CD4-positive, alpha-beta T cell treated with Interleukin-15 for 4 hours (primary cell): ENCODE data around the gene ARMC6.

Experiments used
- DNase-seq: peaks from one replicate; pipeline ENCODE4 v3.0.0-alpha.2; 2020; ENCODE audit warnings: low spot score

Gene ARMC6

DNA sequence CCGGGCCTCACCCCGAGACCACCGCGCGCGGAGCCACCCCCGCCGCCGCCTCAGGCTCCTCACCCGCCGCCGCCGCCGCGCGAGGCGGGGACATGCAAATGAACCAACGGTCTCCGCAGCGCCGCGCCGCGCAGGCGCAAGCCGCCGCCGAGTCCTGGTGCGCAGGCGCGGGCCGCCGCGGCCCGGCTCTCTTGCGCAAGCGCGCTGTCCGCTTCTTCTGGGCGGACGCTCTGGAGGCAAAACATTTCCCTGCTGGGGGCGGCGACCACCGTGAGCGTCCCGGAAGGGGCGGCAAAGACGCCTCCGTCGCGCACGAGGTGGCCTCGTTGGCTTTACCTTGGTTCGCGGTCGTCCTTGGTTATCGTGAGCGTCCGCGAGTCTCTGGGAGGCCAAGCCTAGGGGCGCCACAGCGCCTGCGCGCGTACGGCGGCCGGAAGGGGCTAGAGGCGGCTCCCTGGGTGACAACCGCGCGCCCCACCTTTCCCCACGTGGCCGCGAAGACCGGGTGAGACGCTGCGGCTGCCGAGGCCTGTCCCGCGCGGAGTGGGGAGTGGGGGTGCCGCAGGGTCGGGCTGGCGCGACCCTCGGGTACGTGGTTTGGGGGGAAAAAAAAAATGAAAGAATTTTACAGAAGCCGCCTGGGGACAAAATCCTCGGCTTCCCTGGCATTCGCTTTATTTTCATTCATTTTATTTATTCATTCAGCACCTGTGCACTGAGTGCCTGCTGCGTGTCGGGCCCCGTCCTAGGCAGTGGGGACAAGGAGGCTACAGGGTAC is at the start of gene ARMC6, which contains the start of gene SUGP2:
ARMC6 (plus strand) TSS at position 178 of the 778 bp plus-strand sequence. CDS start 607 bp downstream, outside the sequence.
SUGP2 (minus strand) TSS at position 92 of the 778 bp plus-strand sequence. CDS start 2,446 bp downstream, outside the sequence.
- peak; percentile 89 for DNase-seq

DNA sequence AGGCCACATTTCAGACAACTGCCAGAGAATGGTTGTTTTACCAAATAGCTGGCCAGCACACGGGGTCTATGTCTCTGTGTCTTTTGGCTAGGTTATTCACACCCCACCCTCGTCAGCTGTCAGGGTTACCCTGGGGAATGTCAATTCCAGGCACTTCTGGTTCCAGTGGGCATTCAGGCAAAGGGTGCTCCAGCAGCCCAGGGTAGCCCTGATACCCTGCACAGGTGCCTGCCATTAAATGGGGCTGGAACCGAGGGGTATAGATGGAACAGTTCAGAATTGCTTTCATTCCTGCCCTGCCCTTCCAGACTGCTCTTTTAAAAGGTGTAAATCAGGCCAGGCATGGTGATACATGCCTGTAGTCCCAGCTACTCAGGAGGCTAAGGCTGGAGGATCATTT is 49.2 kb upstream of the ARMC6 start:
- DNase-seq, result no peak

DNA sequence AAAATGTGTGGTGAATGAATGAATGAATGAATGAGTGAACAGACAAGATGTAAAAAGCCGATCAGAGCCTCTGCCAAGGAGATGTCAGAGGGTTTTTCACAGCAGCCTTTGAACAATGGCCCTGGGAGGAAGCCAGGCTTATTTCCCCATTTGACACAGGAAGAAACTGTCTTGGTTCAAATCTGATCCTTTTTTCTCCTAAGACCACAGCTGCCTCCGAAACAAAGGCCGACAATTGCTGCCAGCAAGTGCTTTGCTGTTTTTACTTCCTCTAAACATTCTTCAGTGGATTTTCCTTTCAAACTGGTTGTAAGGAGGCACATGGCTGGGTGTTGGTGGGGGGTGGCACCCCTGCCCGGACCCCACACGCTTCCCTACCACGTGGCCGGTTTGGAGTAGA is 48.1 kb upstream of the ARMC6 start:
- no peak for DNase-seq

DNA sequence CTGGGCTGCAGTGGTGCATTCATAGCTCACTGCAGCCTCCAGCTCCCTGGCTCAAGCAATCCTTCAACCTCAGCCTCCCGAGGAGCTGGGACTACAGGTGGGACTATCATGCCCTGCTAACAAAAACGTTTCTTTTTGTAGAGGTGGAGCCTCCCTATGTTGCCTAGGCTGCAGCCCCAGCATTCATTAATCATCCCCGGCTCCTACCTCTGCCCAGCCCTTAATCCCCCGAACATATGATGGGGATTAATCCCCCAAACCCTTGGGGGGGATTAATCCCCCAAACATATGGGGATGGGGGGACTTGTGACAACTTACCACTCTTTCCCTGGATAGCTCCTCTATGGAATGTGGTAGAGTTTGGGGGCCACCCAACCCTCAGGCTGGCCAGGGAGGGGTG is 45.9 kb upstream of the ARMC6 start:
- DNase-seq, result no peak

DNA sequence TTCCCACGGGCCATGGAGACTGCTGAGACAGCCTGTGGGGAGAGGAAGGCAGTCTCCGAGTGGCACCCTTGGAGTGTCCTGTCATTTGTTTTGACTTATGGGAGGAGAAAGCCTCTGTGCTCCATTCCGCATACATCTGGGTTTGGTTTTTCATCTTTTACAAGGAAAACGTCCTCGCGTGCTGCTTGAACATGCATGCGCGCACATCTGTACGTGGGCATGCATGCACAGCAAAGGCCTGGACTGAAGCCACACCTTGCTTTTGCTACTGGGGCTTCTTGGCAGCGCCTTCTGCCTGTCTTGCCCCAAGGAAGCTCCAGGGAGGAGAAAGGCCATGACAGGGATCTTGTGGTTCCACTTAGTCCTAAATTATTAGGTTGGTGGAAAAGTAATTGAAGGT is 44.1 kb upstream of the ARMC6 start:
- DNase-seq, result no peak

DNA sequence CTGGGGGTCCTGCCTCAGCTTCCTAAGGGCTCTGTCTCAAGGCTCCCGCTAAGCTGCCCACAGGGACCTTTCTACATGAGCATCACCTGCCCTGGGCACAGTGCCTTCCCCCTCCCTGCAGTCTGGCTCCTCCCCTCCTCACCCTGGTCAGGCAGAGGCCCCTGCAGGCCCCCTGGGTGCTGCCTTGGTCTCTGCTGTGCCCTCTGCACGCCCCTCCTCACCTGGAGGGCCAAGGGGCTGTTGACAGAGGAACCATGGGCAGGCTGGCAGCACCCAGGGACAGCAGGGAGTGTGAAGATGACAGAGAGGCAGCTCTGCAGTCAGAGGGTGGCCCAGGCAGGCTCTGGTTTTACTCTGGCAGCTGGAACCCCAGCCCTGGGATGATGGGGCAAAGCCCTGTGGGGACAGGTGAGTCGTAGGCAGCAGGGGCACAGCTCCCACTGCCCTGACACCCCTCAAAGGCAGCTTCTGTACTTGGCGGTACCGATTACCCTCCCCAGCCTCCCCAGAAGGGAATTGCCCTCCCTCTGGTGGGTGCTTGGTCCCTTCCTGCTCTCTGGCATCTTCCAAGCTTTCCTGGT is 43.2 kb upstream of the ARMC6 start:
- no peak for DNase-seq

DNA sequence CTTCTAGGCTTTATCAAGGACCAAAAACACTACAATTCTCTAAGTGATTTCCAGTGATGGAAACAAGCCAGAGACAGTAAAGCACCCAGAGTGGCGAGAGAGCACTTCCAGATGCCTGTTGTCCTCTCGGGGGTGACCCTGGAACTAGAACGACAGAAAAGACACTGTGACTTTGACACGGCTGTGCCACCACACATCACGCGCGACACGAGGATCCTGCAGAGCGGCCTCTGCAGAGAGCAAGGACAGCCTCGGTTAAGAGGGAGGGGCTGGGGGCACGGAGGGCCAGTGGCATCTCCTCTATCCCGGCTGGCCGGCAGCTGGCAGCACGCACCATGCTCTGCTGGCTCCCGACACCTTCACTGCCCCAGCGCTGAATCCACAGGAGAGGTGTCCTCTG is 42.4 kb upstream of the ARMC6 start:
- no peak for DNase-seq

DNA sequence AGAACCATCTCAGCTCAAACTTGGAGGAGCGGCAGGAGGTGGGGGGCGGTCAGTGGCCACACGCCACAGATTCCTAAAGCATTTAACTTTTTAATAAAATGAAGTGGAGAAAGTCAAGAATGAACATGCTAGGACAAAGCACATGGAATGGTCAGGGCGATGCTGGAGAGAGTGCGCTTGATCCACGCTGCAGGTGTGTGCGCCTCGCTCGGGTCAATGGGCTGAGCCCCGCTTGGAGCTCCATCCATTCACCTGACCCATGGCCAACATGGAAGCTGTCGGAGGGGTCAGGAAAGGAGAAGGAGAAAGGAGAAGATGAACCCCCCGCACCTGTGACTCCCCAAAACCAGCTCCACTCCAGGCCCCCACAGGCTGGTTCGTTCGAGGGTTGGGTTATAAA is 41.9 kb upstream of the ARMC6 start:
- DNase-seq, result no peak

DNA sequence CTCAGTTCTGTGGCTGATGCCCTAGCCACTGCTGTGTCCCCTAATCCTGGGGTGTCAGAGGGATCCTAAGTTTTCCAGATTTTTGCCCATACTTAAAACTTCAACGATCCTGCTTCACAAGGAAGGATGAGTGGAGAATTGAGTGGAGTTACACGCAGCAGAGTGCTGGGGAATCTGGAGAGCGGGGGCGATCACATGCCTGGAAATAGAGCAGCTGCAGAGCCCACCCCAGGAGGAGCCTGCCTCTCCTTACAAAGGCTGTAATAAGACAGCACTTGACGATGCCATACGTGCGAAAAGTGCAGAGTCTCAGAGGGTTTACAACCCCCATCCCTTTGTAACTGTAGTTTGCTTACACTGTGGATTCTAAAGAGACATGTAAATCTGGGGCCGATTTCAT is 40.7 kb upstream of the ARMC6 start:
- no peak for DNase-seq

DNA sequence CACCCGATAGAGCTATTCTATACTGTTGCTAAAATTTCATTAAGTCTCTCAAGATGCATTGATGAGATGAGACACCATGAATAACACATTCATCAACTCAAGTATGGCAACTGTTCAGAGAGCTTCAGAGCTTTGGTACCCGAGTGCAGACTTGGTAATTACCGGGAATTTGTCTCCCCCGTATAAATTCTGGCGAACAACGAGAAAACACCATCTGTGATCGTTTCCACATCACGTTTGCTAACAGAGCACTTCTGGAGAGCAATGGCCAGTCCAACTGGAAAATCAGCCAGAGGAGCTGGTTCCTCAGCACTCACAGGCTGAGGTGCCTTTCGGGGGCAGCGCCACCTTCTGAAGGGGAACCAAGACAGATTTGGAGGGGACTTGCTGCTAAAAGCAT is 40.3 kb upstream of the ARMC6 start:
- DNase-seq, result no peak

DNA sequence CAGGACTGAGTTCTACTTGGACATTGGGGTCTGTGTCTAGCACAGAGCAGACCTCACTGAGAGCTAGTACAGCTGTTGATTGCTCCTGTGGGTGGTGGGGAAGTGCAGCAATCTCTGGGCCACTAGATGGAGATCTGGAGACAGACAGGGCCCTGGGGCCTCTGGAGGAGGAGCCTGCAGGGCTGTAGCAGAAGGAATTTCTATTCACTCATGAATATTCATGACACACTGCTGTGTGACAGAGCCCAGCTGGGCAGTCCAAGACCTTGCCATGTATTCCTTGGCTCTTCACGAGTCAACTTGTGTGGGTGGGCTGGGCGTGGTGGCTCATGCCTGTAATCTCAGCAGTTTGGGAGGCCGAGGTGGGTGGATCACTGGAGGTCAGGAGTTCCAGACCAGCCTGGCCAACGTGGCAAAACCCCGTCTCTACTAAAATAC is 37.6 kb upstream of the ARMC6 start:
- no peak for DNase-seq

DNA sequence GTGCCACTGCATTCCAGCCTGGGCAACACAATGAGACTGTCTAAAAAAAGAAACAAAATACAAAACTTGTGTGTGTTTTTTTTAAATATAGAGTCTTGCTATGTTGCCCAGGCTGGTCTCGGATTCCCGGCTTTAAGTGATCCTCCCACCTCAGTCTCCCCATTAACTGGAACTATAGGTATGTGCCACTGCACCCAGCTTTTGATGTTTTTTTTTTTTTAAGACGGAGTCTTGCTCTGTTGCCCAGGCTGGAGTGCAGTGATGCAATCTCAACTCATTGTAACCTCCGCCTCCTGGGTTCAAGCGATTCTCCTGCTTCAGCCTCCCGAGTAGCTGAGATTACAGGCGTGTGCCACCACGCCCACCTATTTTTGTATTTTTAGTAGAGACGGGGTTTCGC is 37.1 kb upstream of the ARMC6 start:
- no peak for DNase-seq

DNA sequence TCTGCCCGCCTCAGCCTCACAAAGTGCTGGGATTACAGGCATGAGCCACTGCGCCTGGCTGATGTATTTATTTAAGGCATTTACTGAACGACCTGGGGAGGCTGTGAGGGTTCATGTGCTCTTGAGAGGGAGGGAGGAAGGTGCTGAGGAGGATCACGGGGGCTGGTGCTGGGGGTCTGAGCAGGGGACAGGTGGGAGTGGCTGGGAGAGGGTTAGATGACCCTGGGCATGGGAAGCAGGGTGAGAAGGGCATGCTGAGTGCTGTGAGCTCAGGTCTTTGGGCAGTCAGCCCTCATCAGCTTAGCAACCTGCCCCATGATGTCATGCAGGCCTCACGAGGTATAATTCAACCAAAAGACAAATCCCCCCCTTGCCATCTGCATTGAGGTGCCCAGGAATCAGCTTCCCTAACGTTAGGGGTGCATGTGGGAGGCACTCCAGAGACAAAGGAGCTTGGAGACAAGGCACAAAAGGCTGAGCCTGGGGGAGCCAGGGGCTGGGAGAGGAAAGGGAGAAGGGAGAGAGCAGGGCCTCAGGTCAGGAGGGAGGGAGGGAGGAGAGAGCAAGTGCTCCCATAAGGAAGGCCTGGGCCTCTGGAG is 36.5 kb upstream of the ARMC6 start:
- DNase-seq, result no peak

DNA sequence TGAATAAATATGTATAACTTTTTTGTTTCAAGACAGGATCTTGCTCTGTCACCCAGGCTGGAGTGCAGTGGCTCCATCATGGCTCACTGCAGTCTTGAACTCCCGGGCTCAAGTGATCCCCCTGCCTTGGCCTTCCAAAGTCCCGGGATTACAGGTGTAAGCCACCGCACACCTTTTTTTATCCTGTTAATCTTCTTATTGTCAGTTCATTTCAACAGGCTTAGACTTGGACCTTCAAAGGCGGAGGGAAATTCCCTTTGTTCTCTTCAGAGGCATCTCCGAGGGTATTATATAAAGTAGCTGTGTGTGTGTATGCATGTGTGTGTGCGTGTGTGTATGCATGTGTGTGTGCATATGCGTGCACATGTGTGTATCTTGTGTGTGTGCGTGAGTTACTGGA is 35.1 kb upstream of the ARMC6 start:
- no peak for DNase-seq

DNA sequence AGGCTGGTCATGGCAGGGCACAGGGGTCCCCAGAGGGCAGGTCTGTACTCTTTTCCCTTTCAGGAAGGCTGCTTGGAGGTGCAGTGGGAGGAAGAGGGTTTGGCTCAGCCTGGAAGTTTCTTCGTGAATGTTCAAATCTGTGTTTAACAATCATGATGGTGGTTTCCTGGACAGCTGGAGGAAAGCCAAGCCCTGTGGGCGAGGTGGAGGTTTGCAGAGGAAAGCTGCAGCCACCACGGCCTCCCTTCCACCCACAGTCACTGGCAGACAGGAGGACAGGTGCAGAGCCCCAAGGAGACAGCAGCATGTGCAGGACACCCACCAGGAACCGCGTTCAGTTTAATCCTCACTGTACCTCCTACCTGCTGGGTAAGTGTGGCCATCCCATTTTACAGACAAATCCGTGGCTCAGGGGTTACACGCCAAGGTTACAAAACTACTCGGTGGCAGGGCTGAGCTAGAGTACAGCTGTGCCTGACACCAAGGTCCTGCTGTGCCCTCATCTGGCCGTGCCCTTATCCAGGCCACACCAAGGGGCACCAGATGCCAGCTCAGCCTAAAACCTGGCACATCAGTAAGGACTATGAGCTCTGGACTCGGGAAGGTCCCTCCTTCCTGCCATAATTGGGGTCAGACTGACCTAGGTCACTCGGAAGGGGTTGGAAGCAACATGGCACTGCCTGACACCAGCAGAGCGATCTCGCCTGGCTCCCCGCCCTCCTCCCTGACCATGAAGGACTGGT is 34.2 kb upstream of the ARMC6 start:
- no peak for DNase-seq

DNA sequence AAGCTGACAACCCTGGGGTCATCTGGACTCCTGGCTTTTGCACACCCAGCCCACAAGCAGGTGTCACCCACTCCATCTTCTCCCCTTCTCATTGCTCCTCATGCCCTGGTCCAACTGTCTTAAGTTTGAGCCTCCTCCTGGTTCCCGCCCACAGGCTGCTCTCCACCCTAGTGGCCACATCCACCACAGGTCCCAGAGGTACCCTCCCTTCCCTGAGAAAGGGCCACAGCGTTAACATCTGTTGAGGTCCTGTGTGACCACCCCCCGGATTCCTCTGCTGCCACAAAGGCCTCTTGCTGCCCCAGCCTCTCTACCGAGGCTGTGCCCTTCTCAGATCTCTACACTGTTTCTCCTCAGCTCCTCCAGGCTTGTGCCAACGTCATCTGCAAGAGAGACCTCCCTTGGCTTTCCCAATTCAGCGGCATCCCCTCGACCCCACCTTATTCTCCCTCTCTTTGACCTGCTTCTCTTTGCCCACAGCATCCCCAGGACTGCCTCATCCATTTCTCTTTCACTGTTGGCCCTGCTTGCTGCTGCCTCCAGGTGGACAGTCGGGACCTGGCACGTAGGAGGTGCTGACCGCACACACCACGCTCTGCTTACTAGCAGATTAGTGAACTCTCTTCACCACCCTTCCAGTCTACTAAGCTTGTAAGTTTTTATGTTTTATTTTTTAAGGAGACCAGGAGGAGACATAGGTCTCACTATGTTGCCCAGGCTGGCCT is 33.3 kb upstream of the ARMC6 start:
- DNase-seq, result no peak

DNA sequence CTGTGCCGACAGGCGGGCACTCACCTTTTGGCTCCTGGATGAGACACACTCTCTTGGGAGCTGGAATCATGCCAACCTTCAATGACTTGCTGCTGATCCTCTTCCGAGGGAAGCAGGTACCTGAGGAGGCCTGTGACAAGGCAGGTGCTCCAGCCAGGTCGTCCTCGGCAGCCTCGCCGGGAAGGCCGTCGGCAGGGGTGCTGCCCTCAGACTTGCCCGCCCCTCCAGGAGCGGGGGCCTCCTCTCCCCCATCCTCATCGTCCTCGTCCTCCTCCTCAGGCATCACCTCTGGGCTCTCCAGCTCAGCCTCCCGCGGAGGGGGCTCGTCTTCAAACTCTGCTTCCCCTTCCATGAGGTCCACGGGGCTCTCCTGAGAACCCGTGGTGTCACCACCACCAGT is 29.3 kb upstream of the ARMC6 start:
- no peak for DNase-seq

DNA sequence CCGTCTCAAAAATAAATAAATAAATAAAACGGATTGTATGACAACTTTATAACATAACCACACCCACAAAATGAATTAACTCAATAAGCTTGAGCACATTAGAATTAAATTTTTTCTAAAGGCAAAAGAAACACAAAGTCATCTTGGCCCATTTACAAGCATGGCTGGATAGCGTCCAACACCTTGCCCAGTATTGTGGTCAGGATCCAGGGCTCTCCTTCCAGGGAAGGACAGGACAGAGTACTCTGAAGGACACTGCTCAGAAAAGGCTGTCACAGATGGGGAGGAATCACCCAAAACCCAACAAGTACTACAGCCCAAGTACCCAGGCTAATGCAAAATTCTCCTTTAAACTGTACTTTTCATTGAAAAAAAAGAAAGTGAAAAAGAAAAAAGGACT is 27.2 kb upstream of the ARMC6 start:
- DNase-seq, result no peak

DNA sequence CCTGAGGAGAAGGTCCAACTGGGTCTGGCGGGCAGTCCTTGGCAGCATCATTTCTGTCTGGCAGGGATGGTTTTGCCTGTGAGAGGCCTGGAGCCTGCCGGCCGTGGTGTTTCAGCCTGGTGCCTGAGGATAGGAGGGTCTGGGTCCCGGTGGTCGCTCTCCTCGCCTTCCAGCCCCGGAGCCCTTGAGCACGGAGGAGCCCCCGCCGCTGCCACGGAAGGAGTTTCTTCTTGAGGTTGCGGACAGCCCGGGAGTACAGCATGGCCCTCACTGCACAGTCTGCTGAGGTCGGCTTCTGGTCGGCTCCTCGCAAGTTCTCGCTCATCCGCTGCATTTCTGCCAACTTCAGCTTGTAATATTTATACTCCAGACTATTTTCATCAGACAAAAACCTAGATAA is 23.5 kb upstream of the ARMC6 start:
- no peak for DNase-seq

DNA sequence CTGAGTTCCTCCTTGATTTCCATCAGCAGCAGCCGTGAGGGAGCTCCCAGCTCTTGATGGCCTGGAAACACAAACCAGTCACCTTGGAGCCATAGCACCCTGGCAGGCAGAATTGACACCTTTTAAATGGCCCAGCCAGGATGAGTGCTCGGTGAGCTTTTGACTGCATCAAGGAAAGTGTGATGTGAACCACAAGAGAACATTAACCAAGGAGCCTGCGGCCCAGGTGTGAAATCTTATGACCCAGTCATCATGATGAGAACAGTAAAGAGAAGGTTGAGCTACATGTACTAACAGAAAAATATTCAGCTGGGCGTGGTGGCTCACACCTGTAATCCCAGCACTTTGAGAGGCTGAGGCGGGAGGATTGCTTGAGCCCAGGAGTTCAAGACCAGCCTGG is 22.9 kb upstream of the ARMC6 start:
- DNase-seq, result no peak

DNA sequence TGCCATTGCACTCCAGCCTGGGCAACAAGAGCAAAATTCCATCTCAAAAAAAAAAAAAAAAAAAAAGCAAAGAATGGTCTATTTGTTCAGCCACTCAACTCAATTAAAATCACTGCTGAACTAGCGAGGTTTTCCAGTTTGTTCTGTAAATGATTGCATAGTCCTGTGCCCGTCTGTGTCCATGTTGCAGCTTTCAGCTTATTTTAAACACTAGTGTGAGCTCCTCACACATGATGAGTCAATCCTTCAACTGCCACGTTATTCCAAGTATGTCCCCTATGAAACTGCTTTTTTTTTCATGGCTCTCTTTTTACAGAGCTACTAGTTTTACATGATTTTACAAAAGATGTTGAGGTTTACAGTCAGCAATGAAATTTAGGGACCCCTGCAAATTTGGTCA is 12.3 kb upstream of the ARMC6 start:
- no peak for DNase-seq

DNA sequence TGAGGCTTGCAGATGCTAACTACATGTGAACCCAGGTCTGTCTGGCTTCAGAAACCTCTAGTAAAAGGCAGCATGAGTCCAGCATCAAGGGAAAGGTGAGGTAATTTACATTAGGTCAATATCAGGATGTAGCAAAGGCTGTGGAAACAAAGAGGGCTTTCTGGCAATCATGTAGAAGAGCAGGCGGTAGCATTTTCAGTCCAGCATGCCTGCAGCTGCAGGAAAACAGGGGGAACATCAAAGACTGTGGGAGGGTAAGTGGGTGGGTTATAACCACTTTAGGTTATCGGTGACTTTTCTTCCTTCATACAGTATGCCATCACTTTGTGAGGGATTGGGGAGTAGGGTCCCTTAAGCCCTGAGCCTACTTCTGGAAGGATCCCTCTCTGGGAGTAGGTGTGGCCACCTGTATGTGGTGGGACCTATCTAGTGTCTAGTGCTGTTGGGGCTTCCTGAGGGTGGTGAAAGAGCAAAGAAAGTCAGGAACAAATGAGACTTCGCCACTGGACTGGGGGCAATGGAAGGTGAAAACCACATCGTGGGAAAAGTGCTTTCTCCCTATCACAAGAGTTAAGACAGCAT is 10.9 kb upstream of the ARMC6 start:
- DNase-seq, result no peak
